Omental fat pad (tissue), 4 donors: Measurements from ENCODE around the gene LRRC74A. TPM values are rescaled to one million over a fixed set of nuclear protein-coding genes. Genes with fewer than 3 reads are reported as not detected.

Source experiments
- ATAC-seq: fragments of 150-250 bp; one replicate; pipeline ENCODE4 v1.9.1; 2016; ENCODE audit warnings: mild to moderate bottlenecking, moderate library complexity; ENCODE audit not compliant: low FRiP score
- DNase-seq: peaks from one replicate; pipeline ENCODE4 v3.0.0-alpha.2; 2019; ENCODE audit warnings: low spot score
- CTCF ChIP-seq, 3 donors: fragments of 450-650 bp; IDR thresholded peaks; one replicate each; pipeline ENCODE4 v1.5.1; 2016 to 2017; ENCODE audit warnings: antibody characterized with exemption in 3 of 3, mild to moderate bottlenecking in 3 of 3, moderate library complexity in 2 of 3
- total RNA-seq, 4 donors: library from RNA; depleted of rRNA; stranded (reverse); fragments of >200 nt; gene quantifications; one replicate each; pipeline ENCODE4 v1.1.0, GENCODE V29; 2016

Gene LRRC74A
- total RNA-seq, 4 donors from 2014 or later: not detected

- no peak for TF ChIP-seq CTCF (IDR thresholded peaks at IDR 0.05)
- ATAC-seq: no peak
- DNase-seq: no peak
These were observed 17.2 kb upstream of the LRRC74A start for GRCh38 chr14:76808990-76809389.

GRCh38 chr14:76810525-76810924, 15.7 kb upstream of the LRRC74A start:
- no peak for ATAC-seq
- TF ChIP-seq CTCF (IDR thresholded peaks at IDR 0.05): no peak
- DNase-seq: no peak

GRCh38 chr14:76810953-76811400, 15.2 kb upstream of the LRRC74A start:
- no peak for ATAC-seq
- no peak for TF ChIP-seq CTCF (IDR thresholded peaks at IDR 0.05)
- DNase-seq: no peak

GRCh38 chr14:76811561-76811960, 14.6 kb upstream of the LRRC74A start:
- no peak for ATAC-seq
- DNase-seq: no peak
- TF ChIP-seq CTCF (IDR thresholded peaks at IDR 0.05): no peak

- ATAC-seq: no peak
These were observed 14.2 kb upstream of the LRRC74A start for GRCh38 chr14:76812093-76812421.

GRCh38 chr14:76812422-76813383, 13.5 kb upstream of the LRRC74A start, which contains the start of gene ANGEL1:
Gene ANGEL1, minus strand, starts transcription at chr14:76812882. Its CDS starts 55 bp downstream, at chr14:76812827.
- TF ChIP-seq CTCF (IDR thresholded peaks at IDR 0.05): no peak
- peak; percentile 96 for ATAC-seq
- peak; percentile 93 for DNase-seq

More at GRCh38 chr14:76812093-76812421, 14.2 kb upstream of the LRRC74A start:
- no peak for TF ChIP-seq CTCF (IDR thresholded peaks at IDR 0.05)
- DNase-seq: no peak
